DND-41 (cell line): Measurements from ENCODE around the gene PLCB3.

ENCODE experiments used
- ATAC-seq: fragments of 200-7000 bp; cut with Tn5 transposase; 3 replicates; pipeline ENCODE4 v1.9.1; 2021; ENCODE audit warnings: low read depth; ENCODE audit not compliant: insufficient read depth
- DNase-seq: peaks from one replicate; pipeline ENCODE4 v3.0.0-alpha.2; 2020
- H2AFZ ChIP-seq: 2 replicates; pipeline ENCODE4 v1.6.0; 2012; ENCODE audit warnings: low read depth, low read length
- H3K27ac ChIP-seq: 2 replicates; pipeline ENCODE4 v1.5.1; 2012; ENCODE audit warnings: low read length, inconsistent platforms
- H3K27me3 ChIP-seq: fragments of 200-600 bp; sonication (generic); 2 replicates; pipeline ENCODE4 v1.6.0; 2012; ENCODE audit warnings: low read length, mild to moderate bottlenecking, inconsistent platforms; ENCODE audit not compliant: insufficient read depth, poor library complexity
- H3K36me3 ChIP-seq: 2 replicates; pipeline ENCODE4 v1.5.1; 2012; ENCODE audit warnings: low read length, inconsistent platforms; ENCODE audit not compliant: insufficient read depth
- H3K4me1 ChIP-seq: 2 replicates; pipeline ENCODE4 v1.5.1; 2012; ENCODE audit warnings: mild to moderate bottlenecking, low read length; ENCODE audit not compliant: insufficient read depth
- H3K4me2 ChIP-seq: 2 replicates; pipeline ENCODE4 v1.6.0; 2012; ENCODE audit warnings: mild to moderate bottlenecking, moderate library complexity, low read length, inconsistent platforms; ENCODE audit not compliant: insufficient read depth
- H3K4me3 ChIP-seq, 2 experiments: fragments of 200-600 bp in 1 of 2; shearing (Covaris generic) in 1 of 2; 2 replicates each; pipeline ENCODE4 v1.5.1; 2012 to 2016; ENCODE audit warnings: inconsistent platforms in 2 of 2, low read length in 2 of 2, mild to moderate bottlenecking in 2 of 2, low read depth in 1 of 2, moderate library complexity in 1 of 2
- H3K79me2 ChIP-seq: 2 replicates; pipeline ENCODE4 v1.6.0; 2012; ENCODE audit warnings: low read length, inconsistent platforms; ENCODE audit not compliant: insufficient read depth
- H3K9ac ChIP-seq: 2 replicates; pipeline ENCODE4 v1.6.0; 2012; ENCODE audit warnings: low read depth, mild to moderate bottlenecking, inconsistent platforms, low read length, moderate library complexity
- H3K9me3 ChIP-seq: 2 replicates; pipeline ENCODE4 v1.5.1; 2012; ENCODE audit warnings: low read length, moderate library complexity, mild to moderate bottlenecking, inconsistent platforms; ENCODE audit not compliant: insufficient read depth, severe bottlenecking
- H4K20me1 ChIP-seq: 2 replicates; pipeline ENCODE4 v1.6.0; 2012; ENCODE audit warnings: low read length; ENCODE audit not compliant: insufficient read depth
- EZH2 ChIP-seq: IDR thresholded peaks from 3 replicates; pipeline ENCODE4 v1.6.1; 2012; ENCODE audit warnings: borderline replicate concordance, low read depth, mild to moderate bottlenecking, moderate library complexity, low read length, inconsistent platforms; ENCODE audit not compliant: severe bottlenecking
- TF ChIP-seq, protein P1 (sequence below): IDR thresholded peaks from 2 replicates; pipeline ENCODE4 v1.5.1; 2012; ENCODE audit warnings: borderline replicate concordance, low read length, moderate library complexity, mild to moderate bottlenecking; ENCODE audit not compliant: poor library complexity, severe bottlenecking; ENCODE audit errors: extremely low read depth

PLCB3 gene

DNA sequence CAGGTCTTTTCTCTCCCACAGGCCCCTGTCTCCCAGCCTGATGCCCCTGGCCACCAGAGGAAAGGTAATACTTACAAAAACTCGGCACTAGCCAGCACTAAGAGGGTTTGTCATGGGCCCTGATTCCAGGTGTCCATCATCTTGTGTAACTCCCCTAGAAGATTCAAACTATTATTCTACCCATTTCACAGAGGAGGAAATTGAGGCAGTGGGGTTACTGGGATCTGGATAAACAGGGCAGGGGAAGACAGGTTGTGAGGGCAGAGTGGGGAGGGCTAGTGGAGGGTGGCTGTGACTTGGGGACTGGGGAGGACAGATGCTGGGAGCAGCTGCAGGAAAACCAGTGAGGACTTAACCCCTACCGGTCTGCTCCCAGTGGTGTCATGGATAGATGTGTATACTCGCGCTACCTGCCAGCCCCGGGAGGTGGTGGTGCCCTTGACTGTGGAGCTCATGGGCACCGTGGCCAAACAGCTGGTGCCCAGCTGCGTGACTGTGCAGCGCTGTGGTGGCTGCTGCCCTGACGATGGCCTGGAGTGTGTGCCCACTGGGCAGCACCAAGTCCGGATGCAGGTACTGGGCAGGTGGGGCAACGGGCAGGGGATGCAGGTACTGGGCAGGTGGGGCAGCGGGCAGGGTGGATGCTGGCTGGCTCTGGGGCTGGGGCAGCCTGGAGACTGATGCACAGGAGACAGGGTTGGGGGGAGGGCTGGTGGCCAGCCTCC lies 15.7 kb upstream of the PLCB3 start:
- H3K27me3 ChIP-seq = no peaks in the 10 kb centered on the region
- TF ChIP-seq, protein P1, sequence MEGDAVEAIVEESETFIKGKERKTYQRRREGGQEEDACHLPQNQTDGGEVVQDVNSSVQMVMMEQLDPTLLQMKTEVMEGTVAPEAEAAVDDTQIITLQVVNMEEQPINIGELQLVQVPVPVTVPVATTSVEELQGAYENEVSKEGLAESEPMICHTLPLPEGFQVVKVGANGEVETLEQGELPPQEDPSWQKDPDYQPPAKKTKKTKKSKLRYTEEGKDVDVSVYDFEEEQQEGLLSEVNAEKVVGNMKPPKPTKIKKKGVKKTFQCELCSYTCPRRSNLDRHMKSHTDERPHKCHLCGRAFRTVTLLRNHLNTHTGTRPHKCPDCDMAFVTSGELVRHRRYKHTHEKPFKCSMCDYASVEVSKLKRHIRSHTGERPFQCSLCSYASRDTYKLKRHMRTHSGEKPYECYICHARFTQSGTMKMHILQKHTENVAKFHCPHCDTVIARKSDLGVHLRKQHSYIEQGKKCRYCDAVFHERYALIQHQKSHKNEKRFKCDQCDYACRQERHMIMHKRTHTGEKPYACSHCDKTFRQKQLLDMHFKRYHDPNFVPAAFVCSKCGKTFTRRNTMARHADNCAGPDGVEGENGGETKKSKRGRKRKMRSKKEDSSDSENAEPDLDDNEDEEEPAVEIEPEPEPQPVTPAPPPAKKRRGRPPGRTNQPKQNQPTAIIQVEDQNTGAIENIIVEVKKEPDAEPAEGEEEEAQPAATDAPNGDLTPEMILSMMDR = no peak
- no peak for TF ChIP-seq EZH2
- peak overlapping the region; percentile 71 for H3K9ac ChIP-seq
- H3K79me2 ChIP-seq = peaks cover 18% of the 10 kb centered on the region
- peaks cover 61% of the 10 kb centered on the region for H3K4me1 ChIP-seq
- peak overlapping the region; percentile 74 for H3K27ac ChIP-seq
- H2AFZ ChIP-seq = no peak overlapping the region
- no peak for ATAC-seq
- H4K20me1 ChIP-seq = peaks cover 13% of the 10 kb centered on the region
- peak overlapping the region; percentile 57 to 88; a peak in 3 of 4 replicates for H3K4me3 ChIP-seq
- DNase-seq = no peak
- peak overlapping the region; percentile 99 for H3K4me2 ChIP-seq
- H3K36me3 ChIP-seq = peaks cover 37% of the 10 kb centered on the region
- H3K9me3 ChIP-seq = no peaks in the 10 kb centered on the region

DNA sequence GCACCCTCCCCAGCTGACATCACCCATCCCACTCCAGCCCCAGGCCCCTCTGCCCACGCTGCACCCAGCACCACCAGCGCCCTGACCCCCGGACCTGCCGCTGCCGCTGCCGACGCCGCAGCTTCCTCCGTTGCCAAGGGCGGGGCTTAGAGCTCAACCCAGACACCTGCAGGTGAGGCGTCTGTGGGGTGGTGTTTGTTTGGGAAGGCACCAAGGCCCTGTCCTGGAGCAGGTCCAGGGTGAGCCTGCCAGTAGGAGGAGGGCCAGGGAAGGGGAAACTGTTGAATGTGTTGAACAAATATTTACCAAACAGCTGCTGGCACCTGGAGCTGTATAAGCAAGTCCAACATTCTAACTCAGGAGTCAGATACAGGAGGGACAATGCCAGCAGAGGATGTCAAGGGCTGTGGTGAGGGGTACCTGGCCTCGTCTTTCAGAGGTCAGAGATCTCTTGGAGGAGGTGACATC lies 13.8 kb upstream of the PLCB3 start:
- H3K4me2 ChIP-seq = no peak overlapping the region
- peaks cover 41% of the 10 kb centered on the region for H3K36me3 ChIP-seq
- no peaks in the 10 kb centered on the region for H3K9me3 ChIP-seq
- H3K4me1 ChIP-seq = peaks cover 51% of the 10 kb centered on the region
- H3K27ac ChIP-seq = no peak overlapping the region
- H4K20me1 ChIP-seq = peaks cover 19% of the 10 kb centered on the region
- no peak overlapping the region for H3K9ac ChIP-seq
- H3K79me2 ChIP-seq = peaks cover 28% of the 10 kb centered on the region
- TF ChIP-seq, protein P1 = no peak
- TF ChIP-seq EZH2 = no peak
- no peak overlapping the region for H3K4me3 ChIP-seq
- H3K27me3 ChIP-seq = no peaks in the 10 kb centered on the region
- H2AFZ ChIP-seq = no peak overlapping the region
- DNase-seq (no peak), ATAC-seq (no peak)

DNA sequence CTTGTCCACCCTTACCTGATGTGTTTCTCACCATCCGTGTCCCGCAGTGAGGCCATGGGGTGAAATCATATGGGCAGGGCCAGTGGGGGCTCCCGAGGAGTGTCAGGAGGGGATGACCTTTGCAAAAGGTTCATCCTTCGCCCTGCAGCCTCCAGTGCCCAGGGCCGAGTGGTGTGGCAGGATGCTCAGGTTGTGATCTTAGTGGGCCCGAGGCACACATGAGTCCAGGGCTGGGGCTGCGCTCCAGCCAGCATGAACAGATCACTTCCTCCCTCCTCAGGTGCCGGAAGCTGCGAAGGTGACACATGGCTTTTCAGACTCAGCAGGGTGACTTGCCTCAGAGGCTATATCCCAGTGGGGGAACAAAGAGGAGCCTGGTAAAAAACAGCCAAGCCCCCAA lies 13.3 kb upstream of the PLCB3 start:
- Histone ChIP-seq H3K9ac (no peak overlapping the region), H2AFZ (no peak overlapping the region)

More for the DNA sequence above, 13.3 kb upstream of the PLCB3 start:
- no peak overlapping the region; the same call in 1 of the 2 replicates for H3K27ac ChIP-seq
- H3K36me3 ChIP-seq = peaks cover 45% of the 10 kb centered on the region
- peaks cover 33% of the 10 kb centered on the region for H3K79me2 ChIP-seq
- H3K27me3 ChIP-seq = no peaks in the 10 kb centered on the region
- peaks cover 22% of the 10 kb centered on the region for H4K20me1 ChIP-seq
- H3K9me3 ChIP-seq = no peaks in the 10 kb centered on the region
- TF ChIP-seq, protein P1 = no peak
- no peak for TF ChIP-seq EZH2
- H3K4me1 ChIP-seq = peaks cover 53% of the 10 kb centered on the region
- DNase-seq = no peak
- no peak overlapping the region for H3K4me3 ChIP-seq
- ATAC-seq = no peak
- no peak overlapping the region for H3K4me2 ChIP-seq
